GM12873 (cell line): ENCODE results near the gene ZMIZ1.

Experiments
- CTCF ChIP-seq: IDR thresholded peaks from 2 replicates; pipeline ENCODE4 v1.5.1; 2012; ENCODE audit warnings: low read depth, mild to moderate bottlenecking, moderate library complexity, low read length, control low read depth; ENCODE audit not compliant: insufficient read depth; ENCODE audit errors: missing control alignments

The ZMIZ1 gene

GRCh38 chr10:79220307-79220706 lies 151.5 kb downstream of the ZMIZ1 start:
- TF ChIP-seq CTCF, result no peak

GRCh38 chr10:79221110-79222051 lies 152.6 kb downstream of the ZMIZ1 start:
- TF ChIP-seq CTCF, result no peak

GRCh38 chr10:79222186-79222585 lies 153.4 kb downstream of the ZMIZ1 start:
- no peak for TF ChIP-seq CTCF

GRCh38 chr10:79223091-79224048 lies 154.6 kb downstream of the ZMIZ1 start:
- TF ChIP-seq CTCF, result no peak

GRCh38 chr10:79224263-79224949 lies 155.6 kb downstream of the ZMIZ1 start:
- no peak for TF ChIP-seq CTCF

- no peak for TF ChIP-seq CTCF
Observed at GRCh38 chr10:79224992-79225391, 156.2 kb downstream of the ZMIZ1 start.
